NT2/D1 (cell line): ENCODE results near the gene FARS2.

Source experiments
- SUZ12 ChIP-seq: IDR thresholded peaks from 2 replicates; pipeline ENCODE4 v1.6.1; 2011; ENCODE audit not compliant: insufficient read length, insufficient read depth; ENCODE audit errors: extremely low read depth
- YY1 ChIP-seq: IDR thresholded peaks from 2 replicates; pipeline ENCODE4 v1.6.1; 2011; ENCODE audit not compliant: insufficient read length, insufficient read depth
- ZNF274 ChIP-seq: IDR thresholded peaks from 2 replicates; pipeline ENCODE4 v1.6.1; 2011; ENCODE audit warnings: mild to moderate bottlenecking, low read depth, low read length

GRCh38 chr6:5481033-5481432, 219.7 kb downstream of the FARS2 start:
- TF ChIP-seq ZNF274: no peak
- no peak for TF ChIP-seq SUZ12
- no peak for TF ChIP-seq YY1
